Calu3 (cell line): ENCODE results near the gene CDH13. TPM values are rescaled to one million over a fixed set of nuclear protein-coding genes. Genes with fewer than 3 reads are reported as not detected.

Source experiments
- BruUV-seq: library from RNA; stranded (reverse); fragments of 400-500 nt; replicated peaks from 2 replicates; lab custom pipeline; 2021; lab: Mats Ljungman, UMichigan
- CTCF ChIA-PET: fragments of 300-600 bp; sonication (Branson Sonifier 250); formaldehyde crosslinking; loops from one replicate; lab custom pipeline; 2022; ENCODE audit warnings: antibody characterized with exemption; lab: Charles Lee
- DNase-seq: peaks from one replicate; pipeline ENCODE4 v3.0.0; 2022
- H3K27ac Mint-ChIP-seq: one replicate; pipeline ENCODE4 v1.8.0; 2022; ENCODE audit warnings: mixed read lengths; ENCODE audit not compliant: unreplicated experiment
- H3K27me3 Mint-ChIP-seq: one replicate; pipeline ENCODE4 v1.8.0; 2022; ENCODE audit warnings: mixed read lengths; ENCODE audit not compliant: unreplicated experiment
- H3K36me3 Mint-ChIP-seq: one replicate; pipeline ENCODE4 v1.8.0; 2022; ENCODE audit warnings: mild to moderate bottlenecking, moderate library complexity, mixed read lengths; ENCODE audit not compliant: insufficient read depth, unreplicated experiment
- H3K4me1 Mint-ChIP-seq: one replicate; pipeline ENCODE4 v1.8.0; 2022; ENCODE audit warnings: mild to moderate bottlenecking, low read depth, mixed read lengths; ENCODE audit not compliant: unreplicated experiment
- H3K4me3 Mint-ChIP-seq: one replicate; pipeline ENCODE4 v1.8.0; 2022; ENCODE audit warnings: mild to moderate bottlenecking, low read depth, moderate library complexity, mixed read lengths; ENCODE audit not compliant: unreplicated experiment
- H3K9me3 Mint-ChIP-seq: one replicate; pipeline ENCODE4 v1.8.0; 2022; ENCODE audit warnings: low read depth, mixed read lengths; ENCODE audit not compliant: unreplicated experiment
- CTCF ChIP-seq: fragments of 200-600 bp; IDR thresholded peaks from one replicate; pipeline ENCODE4 v1.8.0; 2022; ENCODE audit warnings: antibody characterized with exemption; ENCODE audit not compliant: unreplicated experiment
- intact Hi-C: fragments of 100-400 bp; cut with micrococcal nuclease; formaldehyde crosslinking; loops from one replicate; pipeline ENCODE4 v1.10.0; 2022; ENCODE audit not compliant: unreplicated experiment
- total RNA-seq: library from RNA; stranded (reverse); gene quantifications from 2 replicates; pipeline ENCODE4 v1.2.3, GENCODE V29; 2022

The CDH13 gene
- total RNA-seq, 1 experiment from 2014 or later: not detected

DNA sequence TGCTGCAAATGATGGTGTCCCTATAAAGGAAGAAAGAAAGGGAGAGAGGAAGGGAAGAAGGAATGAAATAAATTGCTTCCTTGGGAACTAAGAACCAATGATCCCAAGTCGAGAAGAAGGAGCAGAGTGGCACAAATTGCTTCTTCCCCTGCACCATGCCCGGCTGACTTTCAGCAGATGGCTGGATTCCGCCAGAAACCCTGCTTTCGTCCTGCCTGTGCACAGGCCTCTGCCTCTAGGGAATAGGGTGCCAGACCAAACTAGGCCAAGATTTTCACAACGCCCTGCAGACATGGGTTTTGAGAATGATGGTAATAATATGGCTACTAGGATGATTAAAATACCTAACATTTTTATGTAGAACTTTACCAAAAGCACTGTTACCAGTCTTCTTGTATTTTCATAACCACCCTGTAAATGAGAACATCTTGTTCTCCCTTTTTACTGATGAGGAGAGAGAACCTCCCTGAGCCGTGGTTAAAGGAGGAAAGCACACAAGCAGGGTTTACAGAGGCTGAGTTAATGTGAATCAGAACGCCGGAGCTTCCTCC, 1058.9 kb downstream of the CDH13 start:
- BruUV-seq: no TSS peak

GRCh38 chr16:83686726-83687125, 1060.0 kb downstream of the CDH13 start:
- Mint-ChIP-seq H3K27me3 (peaks cover 41% of the 10 kb centered on the region), H3K4me3 (no peak overlapping the region), H3K4me1 (no peaks in the 10 kb centered on the region), H3K27ac (no peak overlapping the region), H3K36me3 (no peaks in the 10 kb centered on the region), H3K9me3 (peaks cover 2% of the 10 kb centered on the region)
- intact Hi-C loops: no loop called here
- no peak for DNase-seq
- CTCF ChIA-PET: no interaction called here
- no TSS peak for BruUV-seq
- no peak for TF ChIP-seq CTCF

More for the DNA sequence above, 1058.9 kb downstream of the CDH13 start:
- peaks cover 2% of the 10 kb centered on the region for H3K9me3 Mint-ChIP-seq
- no peak overlapping the region for H3K27ac Mint-ChIP-seq
- intact Hi-C loops: no loop called here
- CTCF ChIA-PET: no interaction called here
- no peak for TF ChIP-seq CTCF
- H3K27me3 Mint-ChIP-seq: peaks cover 41% of the 10 kb centered on the region
- no peaks in the 10 kb centered on the region for H3K4me1 Mint-ChIP-seq
- no peaks in the 10 kb centered on the region for H3K36me3 Mint-ChIP-seq
- DNase-seq: no peak
- H3K4me3 Mint-ChIP-seq: no peak overlapping the region

GRCh38 chr16:83689385-83689831, 1062.6 kb downstream of the CDH13 start:
- Mint-ChIP-seq H3K36me3 (no peaks in the 10 kb centered on the region), H3K4me3 (no peak overlapping the region), H3K27ac (no peak overlapping the region), H3K4me1 (no peaks in the 10 kb centered on the region), H3K27me3 (peaks cover 47% of the 10 kb centered on the region), H3K9me3 (peaks cover 2% of the 10 kb centered on the region)
- TF ChIP-seq CTCF: no peak
- peak; percentile 21 for DNase-seq
- intact Hi-C loops: no loop called here
- CTCF ChIA-PET: interaction anchor here (0.6 kb wide), 1 partner anchor 194 kb away, joined by 3 read pairs; no protein-coding TSS in a partner anchor
- BruUV-seq: no TSS peak

- Mint-ChIP-seq H3K4me1 (no peaks in the 10 kb centered on the region), H3K27me3 (peaks cover 59% of the 10 kb centered on the region), H3K4me3 (no peak overlapping the region), H3K9me3 (peaks cover 5% of the 10 kb centered on the region), H3K36me3 (no peaks in the 10 kb centered on the region), H3K27ac (no peak overlapping the region)
- no peak for TF ChIP-seq CTCF
- no peak for DNase-seq
- no TSS peak for BruUV-seq
- CTCF ChIA-PET: no interaction called here
- intact Hi-C loops: no loop called here
Observed at GRCh38 chr16:83692224-83692623, 1065.5 kb downstream of the CDH13 start.
